ENCODE results near the gene FIBCD1. TPM values are rescaled to one million over a fixed set of nuclear protein-coding genes. Genes with fewer than 3 reads are reported as not detected.

FIBCD1 gene
- total RNA-seq, 4 donors from 2014 or later, result 4.2 TPM; not detected in 3

- TF ChIP-seq CTCF (IDR thresholded peaks at IDR 0.05; ENCODE audit: low read depth), result no peak
These were observed 17.8 kb upstream of the FIBCD1 start for GRCh38 chr9:130956636-130957450.

- TF ChIP-seq CTCF (IDR thresholded peaks at IDR 0.05; ENCODE audit: low read depth), result no peak
These were observed 17.0 kb upstream of the FIBCD1 start for GRCh38 chr9:130955947-130956621.

GRCh38 chr9:130954317-130954716 is 15.3 kb upstream of the FIBCD1 start:
- no peak for TF ChIP-seq CTCF (IDR thresholded peaks at IDR 0.05; ENCODE audit: low read depth)

GRCh38 chr9:130952065-130952762 is 13.2 kb upstream of the FIBCD1 start:
- no peak for TF ChIP-seq CTCF (IDR thresholded peaks at IDR 0.05; ENCODE audit: low read depth)

- no peak for TF ChIP-seq CTCF (IDR thresholded peaks at IDR 0.05; ENCODE audit: low read depth)
These were observed 10.9 kb upstream of the FIBCD1 start for GRCh38 chr9:130950039-130950311.

- no peak for TF ChIP-seq CTCF (IDR thresholded peaks at IDR 0.05; ENCODE audit: low read depth)
These were observed 10.4 kb upstream of the FIBCD1 start for GRCh38 chr9:130949188-130950038.
